PFSK-1 (cell line): ENCODE results near the gene PHLDA1.

ENCODE experiments used
- FOXP2 ChIP-seq: optimal IDR thresholded peaks from 2 replicates; pipeline ENCODE3; 2011; ENCODE audit warnings: borderline replicate concordance, control low read depth, inconsistent platforms; ENCODE audit not compliant: insufficient read depth; ENCODE audit errors: extremely low read length, extremely low read depth
- POLR2AphosphoS5 ChIP-seq: IDR thresholded peaks from 2 replicates; pipeline ENCODE4 v1.6.1; 2012; ENCODE audit warnings: low read depth, mild to moderate bottlenecking, control low read depth, low read length, moderate library complexity
- SIN3A ChIP-seq: IDR thresholded peaks from 2 replicates; pipeline ENCODE4 v1.6.1; 2012; ENCODE audit warnings: mild to moderate bottlenecking, low read length, moderate library complexity, borderline replicate concordance; ENCODE audit not compliant: insufficient read depth
- TAF1 ChIP-seq: IDR thresholded peaks from 2 replicates; pipeline ENCODE4 v1.6.1; 2012; ENCODE audit warnings: low read length, control low read depth, borderline replicate concordance; ENCODE audit not compliant: insufficient read depth
- TF ChIP-seq, protein P1 (sequence below), 2 experiments: IDR thresholded peaks; 2 replicates each; pipeline versions ENCODE4 v1.6.1 to v1.8.0; 2011 to 2012; ENCODE audit warnings: low read depth in 2 of 2, low read length in 2 of 2, control low read depth in 1 of 2, inconsistent platforms in 1 of 2, mild to moderate bottlenecking in 1 of 2, moderate library complexity in 1 of 2; ENCODE audit not compliant: insufficient read depth in 1 of 2

The PHLDA1 gene

DNA sequence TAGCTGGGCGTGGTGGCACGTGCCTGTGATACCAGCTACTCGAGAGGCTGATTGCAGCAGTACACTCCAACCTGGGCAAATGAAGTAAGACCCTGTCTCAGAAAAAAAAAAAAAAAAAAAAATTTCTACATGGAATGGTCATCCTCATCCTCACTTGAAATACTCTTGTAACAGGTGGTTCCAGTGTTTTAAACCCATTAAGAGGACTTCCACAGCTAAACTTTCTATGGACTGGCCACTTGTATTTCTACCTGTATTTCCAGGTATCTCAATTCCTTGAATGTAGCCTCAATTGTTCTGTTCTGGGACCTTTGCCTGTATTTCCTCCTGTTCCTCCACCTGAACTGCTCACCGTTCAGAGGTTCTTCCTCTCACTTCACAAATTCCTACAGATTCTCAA lies 11.8 kb upstream of the PHLDA1 start:
- TF ChIP-seq POLR2AphosphoS5 (no peak), SIN3A (no peak), FOXP2 (no peak), TAF1 (no peak)
- TF ChIP-seq, protein P1, sequence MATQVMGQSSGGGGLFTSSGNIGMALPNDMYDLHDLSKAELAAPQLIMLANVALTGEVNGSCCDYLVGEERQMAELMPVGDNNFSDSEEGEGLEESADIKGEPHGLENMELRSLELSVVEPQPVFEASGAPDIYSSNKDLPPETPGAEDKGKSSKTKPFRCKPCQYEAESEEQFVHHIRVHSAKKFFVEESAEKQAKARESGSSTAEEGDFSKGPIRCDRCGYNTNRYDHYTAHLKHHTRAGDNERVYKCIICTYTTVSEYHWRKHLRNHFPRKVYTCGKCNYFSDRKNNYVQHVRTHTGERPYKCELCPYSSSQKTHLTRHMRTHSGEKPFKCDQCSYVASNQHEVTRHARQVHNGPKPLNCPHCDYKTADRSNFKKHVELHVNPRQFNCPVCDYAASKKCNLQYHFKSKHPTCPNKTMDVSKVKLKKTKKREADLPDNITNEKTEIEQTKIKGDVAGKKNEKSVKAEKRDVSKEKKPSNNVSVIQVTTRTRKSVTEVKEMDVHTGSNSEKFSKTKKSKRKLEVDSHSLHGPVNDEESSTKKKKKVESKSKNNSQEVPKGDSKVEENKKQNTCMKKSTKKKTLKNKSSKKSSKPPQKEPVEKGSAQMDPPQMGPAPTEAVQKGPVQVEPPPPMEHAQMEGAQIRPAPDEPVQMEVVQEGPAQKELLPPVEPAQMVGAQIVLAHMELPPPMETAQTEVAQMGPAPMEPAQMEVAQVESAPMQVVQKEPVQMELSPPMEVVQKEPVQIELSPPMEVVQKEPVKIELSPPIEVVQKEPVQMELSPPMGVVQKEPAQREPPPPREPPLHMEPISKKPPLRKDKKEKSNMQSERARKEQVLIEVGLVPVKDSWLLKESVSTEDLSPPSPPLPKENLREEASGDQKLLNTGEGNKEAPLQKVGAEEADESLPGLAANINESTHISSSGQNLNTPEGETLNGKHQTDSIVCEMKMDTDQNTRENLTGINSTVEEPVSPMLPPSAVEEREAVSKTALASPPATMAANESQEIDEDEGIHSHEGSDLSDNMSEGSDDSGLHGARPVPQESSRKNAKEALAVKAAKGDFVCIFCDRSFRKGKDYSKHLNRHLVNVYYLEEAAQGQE (IDR thresholded peaks at IDR 0.05; ENCODE audit: insufficient read depth in 1 of 2, low read depth in 2 of 2, low read length in 2 of 2): no peak

GRCh38 chr12:76042147-76042546 lies 10.6 kb upstream of the PHLDA1 start:
- TF ChIP-seq TAF1 (no peak), POLR2AphosphoS5 (0 out of 2 replicates have a peak, but pooled peaks have one; percentile 16), SIN3A (no peak), FOXP2 (no peak)
- TF ChIP-seq, protein P1 (IDR thresholded peaks at IDR 0.05; ENCODE audit: insufficient read depth in 1 of 2, low read depth in 2 of 2, low read length in 2 of 2): no peak

GRCh38 chr12:76041406-76041805 lies 9.8 kb upstream of the PHLDA1 start:
- TF ChIP-seq SIN3A: no peak
- no peak for TF ChIP-seq TAF1
- TF ChIP-seq, protein P1 (IDR thresholded peaks at IDR 0.05; ENCODE audit: insufficient read depth in 1 of 2, low read depth in 2 of 2, low read length in 2 of 2): no peak
- TF ChIP-seq FOXP2: no peak

DNA sequence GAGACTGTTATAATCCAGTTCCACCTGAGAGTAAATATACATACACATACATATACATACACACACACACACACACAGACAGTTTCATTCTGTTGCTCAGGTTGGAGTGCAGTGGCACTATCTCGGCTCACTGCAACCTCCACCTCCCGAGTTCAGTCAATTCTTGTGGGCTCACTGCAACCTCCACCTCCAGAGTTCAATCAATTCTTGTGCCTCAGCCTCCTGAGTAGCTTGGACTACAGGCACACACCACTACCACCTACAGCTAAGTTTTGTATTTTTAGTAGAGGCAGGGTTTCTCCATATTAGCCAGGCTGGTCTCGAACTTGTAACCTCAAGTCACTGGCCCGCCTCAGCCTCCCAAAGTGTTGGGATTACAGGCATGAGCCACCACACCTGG lies 8.9 kb upstream of the PHLDA1 start:
- TF ChIP-seq SIN3A: no peak
- no peak for TF ChIP-seq TAF1

DNA sequence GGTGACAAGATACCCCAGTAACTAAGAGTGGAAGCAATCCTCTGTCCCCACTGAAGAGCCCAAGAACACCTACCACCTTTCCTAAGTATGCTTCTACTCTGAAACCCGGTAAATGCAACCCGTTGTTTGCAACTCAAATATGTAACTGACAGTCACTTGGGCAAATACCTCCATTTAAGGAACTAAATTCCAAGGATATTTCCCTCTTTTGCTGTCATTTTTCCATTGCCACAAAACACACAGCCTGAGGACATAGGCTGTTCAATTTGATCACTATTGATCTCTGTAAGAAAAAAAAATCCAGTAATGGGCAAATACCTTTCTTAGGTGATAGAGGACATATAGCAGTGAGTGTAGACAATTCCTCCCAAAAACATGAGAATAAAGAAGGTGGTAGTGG lies 6.6 kb upstream of the PHLDA1 start:
- TF ChIP-seq, protein P1 (IDR thresholded peaks at IDR 0.05; ENCODE audit: insufficient read depth in 1 of 2, low read depth in 2 of 2, low read length in 2 of 2): no peak
- TF ChIP-seq SIN3A: no peak
- TF ChIP-seq FOXP2: no peak
- no peak; the same call in 1 of the 2 replicates for TF ChIP-seq POLR2AphosphoS5
- TF ChIP-seq TAF1: no peak
